Measurements from ENCODE around the gene MGAT5.

The MGAT5 gene

GRCh38 chr2:134491771-134492441 lies 238.0 kb downstream of the MGAT5 start:
- no peak overlapping the region for H3K27ac ChIP-seq
- no peak for TF ChIP-seq ZFX (IDR thresholded peaks at IDR 0.05)
- peak; percentile 54 for TF ChIP-seq CTCF (conservative IDR thresholded peaks at IDR 0.05)

GRCh38 chr2:134493797-134494196 lies 239.9 kb downstream of the MGAT5 start:
- TF ChIP-seq CTCF (conservative IDR thresholded peaks at IDR 0.05) (no peak), ZFX (IDR thresholded peaks at IDR 0.05) (no peak)
- H3K27ac ChIP-seq: no peak overlapping the region

- TF ChIP-seq CTCF (conservative IDR thresholded peaks at IDR 0.05): no peak
- TF ChIP-seq ZFX (IDR thresholded peaks at IDR 0.05): no peak
- no peak overlapping the region for H3K27ac ChIP-seq
These were observed 244.8 kb downstream of the MGAT5 start for GRCh38 chr2:134498654-134499053.

GRCh38 chr2:134499307-134499926 lies 245.5 kb downstream of the MGAT5 start:
- TF ChIP-seq ZFX (IDR thresholded peaks at IDR 0.05) (no peak), CTCF (conservative IDR thresholded peaks at IDR 0.05) (no peak)
- H3K27ac ChIP-seq: no peak overlapping the region

- H3K27ac ChIP-seq: no peak overlapping the region
- TF ChIP-seq CTCF (conservative IDR thresholded peaks at IDR 0.05) (no peak), ZFX (IDR thresholded peaks at IDR 0.05) (no peak)
These were observed 246.5 kb downstream of the MGAT5 start for GRCh38 chr2:134500211-134500935.

GRCh38 chr2:134501476-134502091 lies 247.7 kb downstream of the MGAT5 start:
- TF ChIP-seq CTCF (conservative IDR thresholded peaks at IDR 0.05) (no peak), ZFX (IDR thresholded peaks at IDR 0.05) (no peak)
- H3K27ac ChIP-seq: no peak overlapping the region

- TF ChIP-seq CTCF (conservative IDR thresholded peaks at IDR 0.05): no peak
- TF ChIP-seq ZFX (IDR thresholded peaks at IDR 0.05): no peak
These were observed 248.2 kb downstream of the MGAT5 start for GRCh38 chr2:134502104-134502503.

More at GRCh38 chr2:134502104-134502503, 248.2 kb downstream of the MGAT5 start:
- no peak overlapping the region for H3K27ac ChIP-seq
